ENCODE measurements around the gene APCDD1L. TPM values are rescaled to one million over a fixed set of nuclear protein-coding genes. Genes with fewer than 3 reads are reported as not detected.
"Not testable (repeated sequence)": the region's sequence is repeated elsewhere in the genome, so short reads cannot be mapped to it uniquely, and the experiment has no call there.

APCDD1L gene
- total RNA-seq, 1 experiment from 2014 or later = not detected

DNA sequence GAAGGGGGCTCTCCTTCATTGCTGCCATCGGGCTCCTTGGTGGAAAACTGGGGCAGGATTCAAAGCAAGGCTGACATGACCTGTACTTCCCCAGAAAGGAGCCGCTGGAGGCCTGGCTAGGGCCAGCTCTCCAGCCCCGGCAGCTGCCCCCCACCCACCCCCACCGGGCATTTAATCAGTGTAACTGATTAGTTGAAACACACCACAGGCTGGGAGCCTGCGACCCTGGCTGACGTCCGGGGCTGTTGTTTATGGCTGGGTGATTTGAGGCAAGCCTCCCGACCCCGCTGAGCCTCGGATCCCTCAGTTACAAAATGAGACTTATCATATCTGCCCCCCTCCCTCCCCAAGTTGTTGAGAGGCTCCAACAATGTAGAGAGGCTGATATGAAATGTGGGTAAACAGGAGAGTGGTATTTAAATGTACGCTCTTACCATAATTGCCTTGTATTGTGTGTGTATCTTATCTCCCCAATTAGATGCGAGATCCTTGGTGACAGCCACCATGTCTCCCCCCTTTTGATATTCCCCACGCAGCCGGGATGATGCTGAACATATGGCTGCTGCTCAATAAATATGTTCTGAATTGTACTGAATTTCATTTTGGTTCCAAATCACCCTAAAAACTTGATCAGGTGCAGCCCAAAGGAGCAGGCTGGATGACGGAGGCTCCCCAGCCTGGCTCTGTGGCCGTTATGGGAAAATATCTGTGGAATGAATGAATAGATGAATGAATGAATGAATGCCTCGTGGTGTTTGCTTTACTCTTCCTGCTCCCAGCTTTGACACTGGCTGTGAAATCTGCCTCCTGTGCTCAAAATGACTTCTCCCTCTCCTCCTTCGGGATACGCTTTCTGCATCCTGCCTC lies 31.8 kb upstream of the APCDD1L start:
- H3K79me2 ChIP-seq (ENCODE audit: low read length) = no peaks in the 10 kb centered on the region
- no peak for DNase-seq
- H2AFZ ChIP-seq (ENCODE audit: low read length) = no peak overlapping the region
- H3K27ac ChIP-seq (ENCODE audit: low read length) = no peak overlapping the region
- no peaks in the 10 kb centered on the region for H3K9me2 ChIP-seq (replicated peaks; ENCODE audit: insufficient read depth, low read length)
- 0 out of 2 replicates have a peak, but pooled peaks cover 2% of the 10 kb centered on the region for H3K27me3 ChIP-seq (ENCODE audit: low read length)
- H3K4me3 ChIP-seq (ENCODE audit: low read length) = no peak overlapping the region
- H4K20me1 ChIP-seq (ENCODE audit: insufficient read depth, low read depth, low read length) = no peaks in the 10 kb centered on the region
- no peak overlapping the region for H3K9ac ChIP-seq (ENCODE audit: low read length)
- no peaks in the 10 kb centered on the region for H3K9me3 ChIP-seq (ENCODE audit: low read length)
- no peak overlapping the region for H3K4me2 ChIP-seq (ENCODE audit: low read depth, low read length, poor library complexity, severe bottlenecking)
- H3K36me3 ChIP-seq (ENCODE audit: insufficient read depth, low read length) = no peaks in the 10 kb centered on the region
- no peaks in the 10 kb centered on the region for H3K4me1 ChIP-seq (ENCODE audit: low read length)

DNA sequence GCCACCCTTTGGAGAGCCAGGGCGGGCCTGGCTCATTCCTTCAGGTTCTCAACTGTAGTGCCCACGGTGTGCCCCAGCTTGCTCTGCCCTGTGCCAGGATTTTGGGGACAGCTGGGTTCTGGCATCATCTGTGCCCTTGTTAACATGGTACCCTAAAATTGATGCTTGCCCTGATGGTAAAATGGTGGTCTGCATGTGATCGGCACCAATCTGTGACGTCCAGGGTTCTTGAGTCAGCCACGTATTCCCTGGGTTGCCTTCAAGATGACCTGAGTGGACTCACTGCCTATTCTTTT lies 31.2 kb upstream of the APCDD1L start:
- Histone ChIP-seq H3K9me3 (ENCODE audit: low read length) (no peaks in the 10 kb centered on the region), H3K27me3 (ENCODE audit: low read length) (0 out of 2 replicates have a peak, but pooled peaks cover 2% of the 10 kb centered on the region), H4K20me1 (ENCODE audit: insufficient read depth, low read depth, low read length) (no peaks in the 10 kb centered on the region), H3K4me1 (ENCODE audit: low read length) (no peaks in the 10 kb centered on the region), H3K9me2 (replicated peaks; ENCODE audit: insufficient read depth, low read length) (no peaks in the 10 kb centered on the region), H2AFZ (ENCODE audit: low read length) (no peak overlapping the region), H3K27ac (ENCODE audit: low read length) (no peak overlapping the region), H3K36me3 (ENCODE audit: insufficient read depth, low read length) (no peaks in the 10 kb centered on the region), H3K79me2 (ENCODE audit: low read length) (no peaks in the 10 kb centered on the region), H3K4me3 (ENCODE audit: low read length) (no peak overlapping the region), H3K4me2 (ENCODE audit: low read depth, low read length, poor library complexity, severe bottlenecking) (no peak overlapping the region), H3K9ac (ENCODE audit: low read length) (no peak overlapping the region)
- no peak for DNase-seq

DNA sequence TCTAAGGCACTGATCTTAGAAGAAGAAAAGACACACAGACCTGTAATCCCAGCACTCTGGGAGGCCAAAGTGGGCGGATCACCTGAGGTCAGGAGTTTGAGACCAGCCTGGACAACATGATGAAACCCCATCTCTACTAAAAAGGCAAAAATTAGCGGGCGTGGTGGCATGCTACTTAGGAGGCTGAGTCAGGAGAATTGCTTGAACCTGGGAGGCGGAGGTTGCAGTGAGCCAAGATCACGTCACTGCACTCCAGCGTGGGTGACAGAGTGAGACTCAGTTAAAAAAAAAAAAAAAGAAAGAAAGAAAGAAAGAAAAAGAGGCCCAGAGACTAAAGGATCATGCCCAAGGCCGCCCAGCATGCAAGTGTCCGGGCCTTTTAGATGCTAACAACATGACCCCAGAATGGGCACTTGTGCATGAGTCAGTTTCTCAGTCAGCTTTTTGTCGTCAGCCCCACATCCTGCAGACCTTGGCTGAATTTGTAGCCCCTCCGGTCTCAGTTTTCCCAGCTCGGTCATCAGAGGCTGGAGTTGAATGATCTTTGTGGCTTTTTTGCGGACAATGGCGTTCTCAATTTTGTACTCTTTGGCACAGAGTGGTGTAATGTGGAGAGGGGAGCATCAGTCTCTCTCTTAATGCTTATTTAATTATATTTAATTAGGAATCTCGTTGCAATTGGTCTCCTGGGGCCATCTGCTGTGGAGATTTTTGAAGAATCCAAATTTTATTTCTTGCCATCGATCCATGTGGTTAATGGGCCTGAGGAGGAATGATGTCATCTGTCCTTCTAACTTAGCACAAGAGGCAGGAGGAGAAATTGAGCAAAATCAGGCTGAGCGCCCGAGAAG lies 30.6 kb upstream of the APCDD1L start:
- Histone ChIP-seq H2AFZ (ENCODE audit: low read length) (no peak overlapping the region), H3K9ac (ENCODE audit: low read length) (no peak overlapping the region), H3K79me2 (ENCODE audit: low read length) (no peaks in the 10 kb centered on the region), H3K36me3 (ENCODE audit: insufficient read depth, low read length) (no peaks in the 10 kb centered on the region), H3K27me3 (ENCODE audit: low read length) (0 out of 2 replicates have a peak, but pooled peaks cover 2% of the 10 kb centered on the region), H3K4me3 (ENCODE audit: low read length) (no peak overlapping the region), H3K4me1 (ENCODE audit: low read length) (no peaks in the 10 kb centered on the region), H4K20me1 (ENCODE audit: insufficient read depth, low read depth, low read length) (no peaks in the 10 kb centered on the region), H3K27ac (ENCODE audit: low read length) (no peak overlapping the region), H3K4me2 (ENCODE audit: low read depth, low read length, poor library complexity, severe bottlenecking) (no peak overlapping the region), H3K9me3 (ENCODE audit: low read length) (no peaks in the 10 kb centered on the region), H3K9me2 (replicated peaks; ENCODE audit: insufficient read depth, low read length) (no peaks in the 10 kb centered on the region)
- no peak for DNase-seq

DNA sequence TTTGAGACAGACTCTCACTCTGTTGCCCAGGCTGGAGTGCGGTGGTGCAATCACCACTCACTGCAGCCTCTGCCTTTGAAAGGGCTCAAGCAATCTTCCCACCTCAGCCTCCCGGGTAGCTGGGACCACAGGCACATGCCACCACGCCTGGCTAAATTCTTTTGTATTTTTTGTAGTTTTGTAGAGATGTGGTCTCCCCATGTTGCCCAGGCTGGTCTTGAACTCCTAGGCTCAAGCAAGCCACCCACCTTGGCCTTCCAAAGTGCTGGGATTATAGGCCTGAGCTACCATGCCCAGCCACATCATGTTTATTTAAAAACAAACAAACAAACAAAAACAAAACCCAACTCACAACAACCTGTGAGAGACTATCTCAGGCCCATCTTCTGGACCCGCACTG lies 29.7 kb upstream of the APCDD1L start:
- DNase-seq = no peak
- no peak overlapping the region for H3K9ac ChIP-seq (ENCODE audit: low read length)

DNA sequence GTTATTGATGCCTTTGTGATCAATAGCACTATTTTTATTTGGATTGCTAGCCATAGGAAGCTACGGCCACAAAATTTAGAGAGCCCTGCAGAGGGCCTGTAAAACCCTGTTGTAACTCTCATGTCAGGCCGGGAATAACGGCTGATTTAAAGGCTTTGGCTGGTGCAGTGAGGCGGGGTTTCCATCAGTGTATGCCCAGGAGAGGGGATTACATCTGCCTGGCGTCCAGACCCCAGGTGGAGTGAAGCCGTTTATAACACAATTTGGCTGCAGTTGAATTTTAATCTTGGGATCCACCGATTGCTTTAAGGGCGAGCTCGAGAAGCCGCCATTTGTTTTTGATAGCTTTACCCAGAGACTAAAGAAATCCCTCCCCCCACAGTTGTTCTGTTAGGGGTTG lies 29.1 kb upstream of the APCDD1L start:
- H3K9me3 ChIP-seq (ENCODE audit: low read length) = no peaks in the 10 kb centered on the region
- H3K4me1 ChIP-seq (ENCODE audit: low read length) = no peaks in the 10 kb centered on the region
- H3K4me3 ChIP-seq (ENCODE audit: low read length) = no peak overlapping the region
- H3K9me2 ChIP-seq (replicated peaks; ENCODE audit: insufficient read depth, low read length) = no peaks in the 10 kb centered on the region
- no peaks in the 10 kb centered on the region for H3K79me2 ChIP-seq (ENCODE audit: low read length)
- no peak overlapping the region for H3K27ac ChIP-seq (ENCODE audit: low read length)
- no peak overlapping the region for H2AFZ ChIP-seq (ENCODE audit: low read length)
- no peak overlapping the region for H3K9ac ChIP-seq (ENCODE audit: low read length)
- 0 out of 2 replicates have a peak, but pooled peaks cover 2% of the 10 kb centered on the region for H3K27me3 ChIP-seq (ENCODE audit: low read length)
- DNase-seq = no peak
- H4K20me1 ChIP-seq (ENCODE audit: insufficient read depth, low read depth, low read length) = no peaks in the 10 kb centered on the region
- H3K36me3 ChIP-seq (ENCODE audit: insufficient read depth, low read length) = no peaks in the 10 kb centered on the region
- no peak overlapping the region for H3K4me2 ChIP-seq (ENCODE audit: low read depth, low read length, poor library complexity, severe bottlenecking)

More for the DNA sequence above, 29.7 kb upstream of the APCDD1L start:
- H3K36me3 ChIP-seq (ENCODE audit: insufficient read depth, low read length) = no peaks in the 10 kb centered on the region
- H3K4me3 ChIP-seq (ENCODE audit: low read length) = no peak overlapping the region
- H2AFZ ChIP-seq (ENCODE audit: low read length) = no peak overlapping the region
- H3K79me2 ChIP-seq (ENCODE audit: low read length) = no peaks in the 10 kb centered on the region
- H3K9me2 ChIP-seq (replicated peaks; ENCODE audit: insufficient read depth, low read length) = no peaks in the 10 kb centered on the region
- no peaks in the 10 kb centered on the region for H4K20me1 ChIP-seq (ENCODE audit: insufficient read depth, low read depth, low read length)
- no peak overlapping the region for H3K27ac ChIP-seq (ENCODE audit: low read length)
- H3K4me1 ChIP-seq (ENCODE audit: low read length) = no peaks in the 10 kb centered on the region
- H3K4me2 ChIP-seq (ENCODE audit: low read depth, low read length, poor library complexity, severe bottlenecking) = no peak overlapping the region
- 0 out of 2 replicates have a peak, but pooled peaks cover 2% of the 10 kb centered on the region for H3K27me3 ChIP-seq (ENCODE audit: low read length)
- no peaks in the 10 kb centered on the region for H3K9me3 ChIP-seq (ENCODE audit: low read length)

DNA sequence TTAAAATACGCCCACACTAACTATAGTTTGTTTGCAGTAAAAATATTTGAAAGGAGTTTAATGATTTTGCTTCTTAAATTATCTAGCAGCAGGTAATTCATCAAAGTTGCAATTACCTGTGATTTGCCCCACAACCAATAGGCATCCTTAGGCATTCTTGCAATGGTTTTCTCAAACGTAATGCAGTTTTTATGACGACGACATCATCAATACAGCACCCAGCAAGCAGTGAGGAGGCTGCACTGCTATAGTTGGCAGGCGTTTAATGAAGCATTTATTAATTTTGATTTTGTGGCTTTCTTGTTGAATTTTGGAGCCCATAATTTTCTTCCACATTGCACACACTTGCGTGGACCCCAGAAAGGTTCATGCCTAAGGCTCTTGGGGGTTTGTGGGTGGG lies 28.1 kb upstream of the APCDD1L start:
- no peaks in the 10 kb centered on the region for H4K20me1 ChIP-seq (ENCODE audit: insufficient read depth, low read depth, low read length)
- H3K36me3 ChIP-seq (ENCODE audit: insufficient read depth, low read length) = no peaks in the 10 kb centered on the region
- no peak overlapping the region for H3K4me3 ChIP-seq (ENCODE audit: low read length)
- H2AFZ ChIP-seq (ENCODE audit: low read length) = no peak overlapping the region
- H3K9ac ChIP-seq (ENCODE audit: low read length) = no peak overlapping the region
- 0 out of 2 replicates have a peak, but pooled peaks cover 2% of the 10 kb centered on the region for H3K27me3 ChIP-seq (ENCODE audit: low read length)
- no peaks in the 10 kb centered on the region for H3K4me1 ChIP-seq (ENCODE audit: low read length)
- H3K27ac ChIP-seq (ENCODE audit: low read length) = no peak overlapping the region
- no peaks in the 10 kb centered on the region for H3K9me3 ChIP-seq (ENCODE audit: low read length)
- no peak for DNase-seq
- no peaks in the 10 kb centered on the region for H3K9me2 ChIP-seq (replicated peaks; ENCODE audit: insufficient read depth, low read length)
- H3K4me2 ChIP-seq (ENCODE audit: low read depth, low read length, poor library complexity, severe bottlenecking) = no peak overlapping the region
- H3K79me2 ChIP-seq (ENCODE audit: low read length) = no peaks in the 10 kb centered on the region

DNA sequence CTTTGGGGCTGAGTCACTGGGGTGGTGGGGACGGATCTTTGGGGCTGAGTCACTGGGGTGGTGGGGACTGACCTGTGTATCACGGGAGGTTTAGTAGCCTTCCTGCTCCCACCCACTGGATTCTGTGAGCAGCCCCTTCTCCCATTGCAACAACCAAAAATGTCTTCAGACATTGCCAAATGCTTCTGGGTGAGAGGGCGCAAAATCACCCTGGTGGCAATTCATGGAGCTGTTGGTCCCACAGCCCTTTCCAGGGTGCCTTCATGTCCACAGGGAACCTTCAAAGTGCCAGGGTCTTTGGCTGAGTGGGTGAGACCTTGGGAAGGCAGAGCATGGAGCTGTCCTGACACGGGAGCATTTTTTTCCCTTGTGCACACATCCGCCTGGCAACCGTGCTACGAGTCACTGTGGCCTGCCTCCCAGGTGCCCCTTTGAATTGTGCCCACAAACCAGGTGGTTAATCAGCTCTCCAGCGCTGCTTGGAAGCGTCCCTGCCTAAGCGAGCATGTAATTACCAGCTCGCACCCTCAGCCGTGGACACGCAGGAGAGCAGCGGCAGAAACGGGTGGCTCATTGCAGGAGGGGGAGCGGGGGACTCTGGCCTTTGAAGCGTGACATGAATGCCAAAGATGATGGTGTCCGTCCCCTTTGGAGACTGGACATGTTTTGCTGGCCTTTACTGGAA lies 27.4 kb upstream of the APCDD1L start:
- no peak overlapping the region for H3K9ac ChIP-seq (ENCODE audit: low read length)
- H3K27ac ChIP-seq (ENCODE audit: low read length) = no peak overlapping the region
- H3K4me3 ChIP-seq (ENCODE audit: low read length) = no peak overlapping the region
- H3K9me2 ChIP-seq (replicated peaks; ENCODE audit: insufficient read depth, low read length) = no peaks in the 10 kb centered on the region
- DNase-seq = no peak
- H3K36me3 ChIP-seq (ENCODE audit: insufficient read depth, low read length) = no peaks in the 10 kb centered on the region
- H3K4me2 ChIP-seq (ENCODE audit: low read depth, low read length, poor library complexity, severe bottlenecking) = no peak overlapping the region
- 0 out of 2 replicates have a peak, but pooled peaks cover 2% of the 10 kb centered on the region for H3K27me3 ChIP-seq (ENCODE audit: low read length)
- H3K9me3 ChIP-seq (ENCODE audit: low read length) = no peaks in the 10 kb centered on the region
- H3K79me2 ChIP-seq (ENCODE audit: low read length) = no peaks in the 10 kb centered on the region
- no peaks in the 10 kb centered on the region for H4K20me1 ChIP-seq (ENCODE audit: insufficient read depth, low read depth, low read length)
- H3K4me1 ChIP-seq (ENCODE audit: low read length) = no peaks in the 10 kb centered on the region
- no peak overlapping the region for H2AFZ ChIP-seq (ENCODE audit: low read length)

DNA sequence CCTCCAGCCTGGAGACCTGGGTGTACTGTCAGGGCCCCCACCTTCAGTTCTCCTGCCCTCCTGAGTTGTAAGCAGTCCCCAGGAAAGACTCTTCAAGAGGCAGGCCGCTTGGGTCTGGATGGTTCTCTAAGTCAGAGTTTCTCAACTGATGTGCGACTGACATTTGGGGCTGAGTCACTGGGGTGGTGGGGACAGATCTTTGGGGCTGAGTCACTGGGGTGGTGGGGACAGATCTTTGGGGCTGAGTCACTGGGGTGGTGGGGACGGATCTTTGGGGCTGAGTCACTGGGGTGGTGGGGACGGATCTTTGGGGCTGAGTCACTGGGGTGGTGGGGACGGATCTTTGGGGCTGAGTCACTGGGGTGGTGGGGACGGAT lies 26.8 kb upstream of the APCDD1L start:
- not testable (repeated sequence) for H3K9me2 ChIP-seq (replicated peaks; ENCODE audit: insufficient read depth, low read length); H3K27me3 ChIP-seq (ENCODE audit: low read length); H3K79me2 ChIP-seq (ENCODE audit: low read length); H4K20me1 ChIP-seq (ENCODE audit: insufficient read depth, low read depth, low read length); H3K27ac ChIP-seq (ENCODE audit: low read length); H3K9ac ChIP-seq (ENCODE audit: low read length); H3K4me2 ChIP-seq (ENCODE audit: low read depth, low read length, poor library complexity, severe bottlenecking); H3K36me3 ChIP-seq (ENCODE audit: insufficient read depth, low read length); H2AFZ ChIP-seq (ENCODE audit: low read length); H3K9me3 ChIP-seq (ENCODE audit: low read length); H3K4me3 ChIP-seq (ENCODE audit: low read length); H3K4me1 ChIP-seq (ENCODE audit: low read length); DNase-seq

Data from Karpas-422 (cell line).